ENCODE data around the gene ADAM11.

Gene ADAM11

GRCh38 chr17:44761932-44762810 lies 3.4 kb downstream of the ADAM11 start:
- DNase-seq (ENCODE audit: low read depth), result no peak
- TF ChIP-seq, protein P1, sequence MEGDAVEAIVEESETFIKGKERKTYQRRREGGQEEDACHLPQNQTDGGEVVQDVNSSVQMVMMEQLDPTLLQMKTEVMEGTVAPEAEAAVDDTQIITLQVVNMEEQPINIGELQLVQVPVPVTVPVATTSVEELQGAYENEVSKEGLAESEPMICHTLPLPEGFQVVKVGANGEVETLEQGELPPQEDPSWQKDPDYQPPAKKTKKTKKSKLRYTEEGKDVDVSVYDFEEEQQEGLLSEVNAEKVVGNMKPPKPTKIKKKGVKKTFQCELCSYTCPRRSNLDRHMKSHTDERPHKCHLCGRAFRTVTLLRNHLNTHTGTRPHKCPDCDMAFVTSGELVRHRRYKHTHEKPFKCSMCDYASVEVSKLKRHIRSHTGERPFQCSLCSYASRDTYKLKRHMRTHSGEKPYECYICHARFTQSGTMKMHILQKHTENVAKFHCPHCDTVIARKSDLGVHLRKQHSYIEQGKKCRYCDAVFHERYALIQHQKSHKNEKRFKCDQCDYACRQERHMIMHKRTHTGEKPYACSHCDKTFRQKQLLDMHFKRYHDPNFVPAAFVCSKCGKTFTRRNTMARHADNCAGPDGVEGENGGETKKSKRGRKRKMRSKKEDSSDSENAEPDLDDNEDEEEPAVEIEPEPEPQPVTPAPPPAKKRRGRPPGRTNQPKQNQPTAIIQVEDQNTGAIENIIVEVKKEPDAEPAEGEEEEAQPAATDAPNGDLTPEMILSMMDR (conservative IDR thresholded peaks at IDR 0.05; ENCODE audit: control insufficient read depth, insufficient read depth, low read depth, low read length), result no peak
- H3K4me3 ChIP-seq (ENCODE audit: control insufficient read depth, low read depth, low read length), result no peak overlapping the region

- H3K4me3 ChIP-seq (ENCODE audit: control insufficient read depth, low read depth, low read length), result no peak overlapping the region
- TF ChIP-seq, protein P1 (conservative IDR thresholded peaks at IDR 0.05; ENCODE audit: control insufficient read depth, insufficient read depth, low read depth, low read length), result no peak
- no peak for DNase-seq (ENCODE audit: low read depth)
Measured at GRCh38 chr17:44763170-44763569, 4.4 kb downstream of the ADAM11 start.

DNA sequence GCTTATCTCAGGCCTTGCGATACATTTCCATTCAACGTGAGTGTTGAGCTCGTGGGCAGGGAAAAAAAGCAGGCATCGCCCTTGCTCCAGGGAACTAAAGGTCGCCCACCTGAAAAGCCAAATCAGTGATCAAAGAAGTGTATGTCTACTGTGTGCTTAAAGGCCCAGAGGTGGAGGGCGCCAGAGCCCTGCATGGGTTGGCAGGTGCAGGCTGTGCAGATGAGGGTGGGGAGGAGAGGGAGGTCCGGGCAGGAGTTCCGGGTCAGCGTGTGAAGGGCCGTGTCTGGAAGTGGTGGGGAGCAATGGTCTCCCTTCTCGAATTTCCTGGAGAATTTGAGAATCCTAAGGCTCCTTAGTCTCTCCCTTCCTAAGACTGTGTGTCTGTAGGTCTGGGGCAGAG lies 7.2 kb downstream of the ADAM11 start:
- DNase-seq (ENCODE audit: low read depth), result no peak
- TF ChIP-seq, protein P1 (conservative IDR thresholded peaks at IDR 0.05; ENCODE audit: control insufficient read depth, insufficient read depth, low read depth, low read length), result no peak
- H3K4me3 ChIP-seq (ENCODE audit: control insufficient read depth, low read depth, low read length), result no peak overlapping the region

DNA sequence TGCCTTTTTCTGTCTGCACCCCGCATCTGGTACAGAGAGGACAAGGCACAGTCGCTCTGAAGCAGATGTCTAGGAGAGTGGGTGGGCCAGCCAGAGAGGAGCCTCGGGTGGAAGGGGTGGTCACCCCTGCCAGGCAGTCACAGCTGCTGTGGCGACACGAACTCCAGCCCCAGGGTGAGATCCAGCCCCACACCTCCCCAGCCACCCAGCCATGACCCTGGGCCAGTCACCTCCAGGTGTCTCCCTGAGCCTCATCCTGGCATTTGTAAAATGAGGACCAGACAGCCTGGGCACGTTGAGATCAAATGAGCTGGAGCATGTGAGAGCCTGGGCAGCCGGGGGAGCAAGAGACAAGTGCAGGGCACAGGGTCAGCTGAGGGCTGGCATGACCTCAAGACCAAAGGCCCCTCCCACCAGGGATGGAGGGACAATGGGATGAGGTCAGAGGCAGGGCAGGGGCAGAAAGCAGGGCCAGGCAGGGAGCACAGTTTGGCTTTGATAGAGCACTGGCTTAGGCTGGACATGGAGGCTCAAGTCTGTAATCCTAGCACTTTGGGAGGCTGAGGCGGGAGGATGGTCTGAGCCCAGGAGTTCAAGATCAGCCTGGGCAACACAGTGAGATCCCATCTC lies 7.7 kb downstream of the ADAM11 start:
- no peak overlapping the region for H3K4me3 ChIP-seq (ENCODE audit: control insufficient read depth, low read depth, low read length)
- no peak for DNase-seq (ENCODE audit: low read depth)
- TF ChIP-seq, protein P1 (conservative IDR thresholded peaks at IDR 0.05; ENCODE audit: control insufficient read depth, insufficient read depth, low read depth, low read length), result no peak

DNA sequence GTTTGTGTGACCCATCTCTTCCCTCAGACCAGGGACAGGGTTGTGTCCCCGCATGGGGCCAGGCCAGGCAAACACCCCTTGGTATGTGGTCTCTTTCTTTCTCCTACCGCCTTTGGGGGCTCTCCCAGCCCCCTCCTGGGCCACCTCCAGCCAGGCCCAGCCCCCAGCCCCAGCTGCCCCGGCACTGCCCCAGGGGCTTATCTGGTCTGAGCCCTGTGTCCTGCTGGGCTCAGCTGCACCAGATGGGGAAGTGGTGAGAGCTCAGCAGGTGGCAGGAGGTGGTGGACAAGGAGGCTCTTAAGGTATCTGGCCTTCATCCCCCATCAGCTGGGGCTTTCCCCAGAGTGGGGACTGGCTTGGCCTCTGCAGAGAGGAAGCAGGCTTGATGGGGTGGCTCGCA lies 8.7 kb downstream of the ADAM11 start:
- TF ChIP-seq, protein P1 (conservative IDR thresholded peaks at IDR 0.05; ENCODE audit: control insufficient read depth, insufficient read depth, low read depth, low read length), result no peak
- no peak for DNase-seq (ENCODE audit: low read depth)
- no peak overlapping the region for H3K4me3 ChIP-seq (ENCODE audit: control insufficient read depth, low read depth, low read length)

- no peak overlapping the region for H3K4me3 ChIP-seq (ENCODE audit: control insufficient read depth, low read depth, low read length)
- TF ChIP-seq, protein P1 (conservative IDR thresholded peaks at IDR 0.05; ENCODE audit: control insufficient read depth, insufficient read depth, low read depth, low read length), result no peak
- no peak for DNase-seq (ENCODE audit: low read depth)
Measured at GRCh38 chr17:44768505-44769142, 9.8 kb downstream of the ADAM11 start.

Data from fibroblast of mammary gland (primary cell).